Measurements from ENCODE around the gene ZNF541. TPM values are rescaled to one million over a fixed set of nuclear protein-coding genes. Genes with fewer than 3 reads are reported as not detected.

Gene ZNF541
- 0.26 TPM for total RNA-seq
- long read RNA-seq = 0 reads

- Histone ChIP-seq H3K27me3 (no peaks in the 10 kb centered on the region), H3K27ac (no peak within 1 kb of the TSS), H3K4me3 (peak within 1 kb of the TSS; percentile 45), H3K9me3 (no peaks in the 10 kb centered on the region), H3K4me1 (no peaks in the 10 kb centered on the region), H3K36me3 (no peaks in the 10 kb centered on the region)
- TF ChIP-seq CTCF (IDR thresholded peaks at IDR 0.05) = no peak
- intact Hi-C loops (cut with DNase I) = no loop called here
- peak; percentile 91 for ATAC-seq
- peak; percentile 83 for DNase-seq
These were observed at the start of gene ZNF541 for GRCh38 chr19:47573071-47574026. Gene ZNF541, minus strand, starts transcription at chr19:47573148. Its CDS starts 17,292 bp downstream, at chr19:47555856.

GRCh38 chr19:47619763-47620162, 46.8 kb upstream of the ZNF541 start:
- no peak overlapping the region for H3K4me3 ChIP-seq
- ATAC-seq (no peak), DNase-seq (no peak)
- H3K36me3 ChIP-seq = no peaks in the 10 kb centered on the region
- intact Hi-C loops (cut with DNase I) = loop anchor here (10.0 kb wide), 1 partner anchor 75 kb away; no protein-coding TSS in a partner anchor
- no peak for TF ChIP-seq CTCF (IDR thresholded peaks at IDR 0.05)
- no peaks in the 10 kb centered on the region for H3K27me3 ChIP-seq
- H3K4me1 ChIP-seq = peaks cover 9% of the 10 kb centered on the region
- H3K9me3 ChIP-seq = no peaks in the 10 kb centered on the region
- H3K27ac ChIP-seq = no peak overlapping the region

GRCh38 chr19:47618771-47619170, 45.8 kb upstream of the ZNF541 start:
- Histone ChIP-seq H3K36me3 (no peaks in the 10 kb centered on the region), H3K27me3 (no peaks in the 10 kb centered on the region), H3K9me3 (no peaks in the 10 kb centered on the region), H3K27ac (no peak overlapping the region), H3K4me3 (no peak overlapping the region), H3K4me1 (peaks cover 9% of the 10 kb centered on the region)
- TF ChIP-seq CTCF (IDR thresholded peaks at IDR 0.05) = no peak
- DNase-seq (no peak), ATAC-seq (peak; percentile 18)
- intact Hi-C loops (cut with DNase I) = loop anchor here (10.0 kb wide), 1 partner anchor 76 kb away; no protein-coding TSS in a partner anchor

- no peaks in the 10 kb centered on the region for H3K9me3 ChIP-seq
- H3K36me3 ChIP-seq = no peaks in the 10 kb centered on the region
- intact Hi-C loops (cut with DNase I) = loop anchor here (10.0 kb wide), 1 partner anchor 79 kb away; no protein-coding TSS in a partner anchor
- no peak for DNase-seq
- no peak overlapping the region for H3K27ac ChIP-seq
- no peaks in the 10 kb centered on the region for H3K27me3 ChIP-seq
- H3K4me3 ChIP-seq = no peak overlapping the region
- peaks cover 27% of the 10 kb centered on the region for H3K4me1 ChIP-seq
- ATAC-seq = no peak
- no peak for TF ChIP-seq CTCF (IDR thresholded peaks at IDR 0.05)
These were observed 42.8 kb upstream of the ZNF541 start for GRCh38 chr19:47615714-47616113.

- DNase-seq (no peak), ATAC-seq (no peak)
- H3K4me3 ChIP-seq = no peak overlapping the region
- intact Hi-C loops (cut with DNase I) = loop anchor here (10.0 kb wide), 1 partner anchor 80 kb away; no protein-coding TSS in a partner anchor
- no peak overlapping the region for H3K27ac ChIP-seq
- H3K9me3 ChIP-seq = no peaks in the 10 kb centered on the region
- no peaks in the 10 kb centered on the region for H3K36me3 ChIP-seq
- no peak for TF ChIP-seq CTCF (IDR thresholded peaks at IDR 0.05)
- H3K27me3 ChIP-seq = no peaks in the 10 kb centered on the region
- peaks cover 29% of the 10 kb centered on the region for H3K4me1 ChIP-seq
These were observed 42.3 kb upstream of the ZNF541 start for GRCh38 chr19:47615230-47615629.
